Measurements from ENCODE around the gene TCOF1. TPM values are rescaled to one million over a fixed set of nuclear protein-coding genes. Genes with fewer than 3 reads are reported as not detected.

The TCOF1 gene
- total RNA-seq, 1 experiment from 2014 or later, result 109 TPM

DNA sequence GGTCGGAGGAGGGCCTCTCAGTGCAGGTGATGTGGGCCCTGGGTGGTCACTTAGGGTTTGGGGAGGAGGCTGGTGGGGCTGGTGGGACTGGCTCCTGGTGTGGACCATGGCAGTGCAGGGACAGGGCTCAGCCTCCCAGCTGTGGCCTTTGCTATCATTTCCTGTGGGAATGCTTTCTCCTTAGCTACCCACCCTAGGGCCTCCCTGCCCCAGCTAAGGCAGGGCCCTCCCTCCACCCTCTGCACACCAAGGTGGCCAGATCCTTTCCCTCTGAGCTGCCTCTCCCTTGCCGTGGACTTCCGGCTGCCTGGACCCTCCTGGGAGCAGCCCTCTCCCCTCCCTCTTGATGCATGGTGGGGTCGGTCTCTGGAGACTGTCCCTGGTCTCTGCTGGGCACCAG is 32.1 kb upstream of the TCOF1 start:
- Histone ChIP-seq H3K4me3 (ENCODE audit: low read depth, low read length, poor library complexity, severe bottlenecking) (no peak overlapping the region), H3K27ac (ENCODE audit: low read depth, low read length, poor library complexity, severe bottlenecking) (no peak overlapping the region), H3K4me1 (ENCODE audit: insufficient read depth, low read length, poor library complexity, severe bottlenecking) (no peaks in the 10 kb centered on the region), H3K9me3 (ENCODE audit: low read depth, low read length, poor library complexity, severe bottlenecking) (no peaks in the 10 kb centered on the region), H3K36me3 (ENCODE audit: insufficient read depth, low read length, poor library complexity, severe bottlenecking) (no peaks in the 10 kb centered on the region), H3K27me3 (replicated peaks; ENCODE audit: insufficient read depth, low read depth, low read length, poor library complexity) (no peaks in the 10 kb centered on the region)
- ChIA-PET POLR2A (ENCODE audit: low non-redundant PET) (no interaction called here), CTCF (no interaction called here)
- intact Hi-C loops (cut with micrococcal nuclease; ENCODE audit: unreplicated experiment), result no loop called here
- no TSS peak for BruUV-seq (replicated peaks)
- DNase-seq (ENCODE audit: low spot score), result no peak
- no peak for TF ChIP-seq EZH2 (IDR thresholded peaks at IDR 0.05; ENCODE audit: borderline replicate concordance, low read depth, low read length, poor library complexity, severe bottlenecking)
- TF ChIP-seq, protein P1, sequence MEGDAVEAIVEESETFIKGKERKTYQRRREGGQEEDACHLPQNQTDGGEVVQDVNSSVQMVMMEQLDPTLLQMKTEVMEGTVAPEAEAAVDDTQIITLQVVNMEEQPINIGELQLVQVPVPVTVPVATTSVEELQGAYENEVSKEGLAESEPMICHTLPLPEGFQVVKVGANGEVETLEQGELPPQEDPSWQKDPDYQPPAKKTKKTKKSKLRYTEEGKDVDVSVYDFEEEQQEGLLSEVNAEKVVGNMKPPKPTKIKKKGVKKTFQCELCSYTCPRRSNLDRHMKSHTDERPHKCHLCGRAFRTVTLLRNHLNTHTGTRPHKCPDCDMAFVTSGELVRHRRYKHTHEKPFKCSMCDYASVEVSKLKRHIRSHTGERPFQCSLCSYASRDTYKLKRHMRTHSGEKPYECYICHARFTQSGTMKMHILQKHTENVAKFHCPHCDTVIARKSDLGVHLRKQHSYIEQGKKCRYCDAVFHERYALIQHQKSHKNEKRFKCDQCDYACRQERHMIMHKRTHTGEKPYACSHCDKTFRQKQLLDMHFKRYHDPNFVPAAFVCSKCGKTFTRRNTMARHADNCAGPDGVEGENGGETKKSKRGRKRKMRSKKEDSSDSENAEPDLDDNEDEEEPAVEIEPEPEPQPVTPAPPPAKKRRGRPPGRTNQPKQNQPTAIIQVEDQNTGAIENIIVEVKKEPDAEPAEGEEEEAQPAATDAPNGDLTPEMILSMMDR (conservative IDR thresholded peaks at IDR 0.05; ENCODE audit: low read depth, low read length), result no peak

DNA sequence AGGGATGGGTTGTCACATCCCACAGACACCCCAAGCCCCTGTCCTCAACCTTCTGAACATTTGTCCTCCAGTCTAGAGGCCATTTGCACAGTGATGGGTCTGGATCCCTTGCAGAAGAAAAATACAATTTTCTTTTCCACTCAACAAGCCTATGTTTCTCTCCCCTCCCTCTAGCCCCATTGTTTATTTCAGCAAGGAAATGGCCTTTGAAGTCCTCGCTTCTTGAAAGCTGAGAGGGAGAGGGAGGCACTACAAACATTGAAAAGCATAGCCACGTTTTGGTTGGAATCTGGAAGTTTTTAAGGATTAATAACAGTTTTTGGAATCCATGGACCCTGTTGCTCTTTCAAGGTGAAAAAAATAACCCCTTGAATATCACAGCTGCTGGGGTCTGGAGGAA is 30.8 kb upstream of the TCOF1 start:
- intact Hi-C loops (cut with micrococcal nuclease; ENCODE audit: unreplicated experiment), result no loop called here
- H3K27me3 ChIP-seq (replicated peaks; ENCODE audit: insufficient read depth, low read depth, low read length, poor library complexity), result no peaks in the 10 kb centered on the region
- POLR2A ChIA-PET (ENCODE audit: low non-redundant PET), result no interaction called here

DNA sequence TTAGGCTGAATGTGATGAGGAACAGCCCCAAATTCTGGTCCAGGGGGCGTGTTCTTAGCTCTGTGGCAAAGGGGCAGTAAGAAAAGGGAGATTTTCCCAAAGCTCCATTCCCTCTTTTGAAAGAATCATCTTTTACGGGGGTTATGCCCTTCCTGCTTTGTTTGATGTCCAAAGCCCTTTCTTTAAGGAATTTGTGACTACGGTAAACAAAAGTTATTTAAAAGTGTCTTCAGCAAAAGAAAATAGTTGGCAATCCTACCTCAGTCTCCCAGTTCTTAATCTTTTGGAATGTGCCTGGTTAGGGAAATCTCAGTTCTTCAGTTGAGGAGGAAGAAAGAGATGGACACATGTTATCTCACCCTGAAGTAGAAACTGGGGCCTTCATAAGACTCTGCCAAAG is 30.4 kb upstream of the TCOF1 start:
- intact Hi-C loops (cut with micrococcal nuclease; ENCODE audit: unreplicated experiment), result no loop called here
- BruUV-seq (replicated peaks), result no TSS peak
- TF ChIP-seq, protein P1 (conservative IDR thresholded peaks at IDR 0.05; ENCODE audit: low read depth, low read length), result no peak
- TF ChIP-seq EZH2 (IDR thresholded peaks at IDR 0.05; ENCODE audit: borderline replicate concordance, low read depth, low read length, poor library complexity, severe bottlenecking), result no peak

More for the DNA sequence above, 30.8 kb upstream of the TCOF1 start:
- CTCF ChIA-PET, result no interaction called here
- H3K36me3 ChIP-seq (ENCODE audit: insufficient read depth, low read length, poor library complexity, severe bottlenecking), result no peaks in the 10 kb centered on the region
- no TSS peak for BruUV-seq (replicated peaks)
- DNase-seq (ENCODE audit: low spot score), result no peak
- no peak for TF ChIP-seq EZH2 (IDR thresholded peaks at IDR 0.05; ENCODE audit: borderline replicate concordance, low read depth, low read length, poor library complexity, severe bottlenecking)
- TF ChIP-seq, protein P1 (conservative IDR thresholded peaks at IDR 0.05; ENCODE audit: low read depth, low read length), result no peak
- no peaks in the 10 kb centered on the region for H3K9me3 ChIP-seq (ENCODE audit: low read depth, low read length, poor library complexity, severe bottlenecking)
- no peak overlapping the region for H3K4me3 ChIP-seq (ENCODE audit: low read depth, low read length, poor library complexity, severe bottlenecking)
- H3K27ac ChIP-seq (ENCODE audit: low read depth, low read length, poor library complexity, severe bottlenecking), result no peak overlapping the region
- H3K4me1 ChIP-seq (ENCODE audit: insufficient read depth, low read length, poor library complexity, severe bottlenecking), result no peaks in the 10 kb centered on the region

More for the DNA sequence above, 30.4 kb upstream of the TCOF1 start:
- H3K4me1 ChIP-seq (ENCODE audit: insufficient read depth, low read length, poor library complexity, severe bottlenecking), result no peaks in the 10 kb centered on the region
- no peaks in the 10 kb centered on the region for H3K27me3 ChIP-seq (replicated peaks; ENCODE audit: insufficient read depth, low read depth, low read length, poor library complexity)
- H3K4me3 ChIP-seq (ENCODE audit: low read depth, low read length, poor library complexity, severe bottlenecking), result no peak overlapping the region
- no peaks in the 10 kb centered on the region for H3K9me3 ChIP-seq (ENCODE audit: low read depth, low read length, poor library complexity, severe bottlenecking)
- ChIA-PET CTCF (no interaction called here), POLR2A (ENCODE audit: low non-redundant PET) (no interaction called here)
- H3K27ac ChIP-seq (ENCODE audit: low read depth, low read length, poor library complexity, severe bottlenecking), result no peak overlapping the region
- no peak for DNase-seq (ENCODE audit: low spot score)
- no peaks in the 10 kb centered on the region for H3K36me3 ChIP-seq (ENCODE audit: insufficient read depth, low read length, poor library complexity, severe bottlenecking)
